Stimulated activated CD4-positive, alpha-beta T cell treated with anti-CD3 and anti-CD28 coated beads, Interleukin-4, amount 100 ng/mL, for 1 hour (primary cell): ENCODE data around the gene MYZAP.

Experiments
- DNase-seq: peaks from one replicate; pipeline ENCODE4 v3.0.0-alpha.2; 2020

The MYZAP gene

GRCh38 chr15:57705746-57706404 lies 114.2 kb downstream of the MYZAP start:
- DNase-seq = peak; percentile 6

- peak; percentile 85 for DNase-seq
Observed at GRCh38 chr15:57706405-57707209, 114.9 kb downstream of the MYZAP start, which contains the start of gene POLR2M. Gene POLR2M, plus strand, starts transcription at chr15:57706714. Its CDS starts 129 bp downstream, at chr15:57706843.

- DNase-seq = no peak
Observed at GRCh38 chr15:57708047-57708446, 116.3 kb downstream of the MYZAP start.

GRCh38 chr15:57718309-57718708 lies 126.6 kb downstream of the MYZAP start:
- DNase-seq = no peak

- no peak for DNase-seq
Observed at GRCh38 chr15:57720867-57721266, 129.2 kb downstream of the MYZAP start.

- no peak for DNase-seq
Observed at GRCh38 chr15:57726411-57726810, 134.7 kb downstream of the MYZAP start.

GRCh38 chr15:57727031-57727430 lies 135.3 kb downstream of the MYZAP start:
- no peak for DNase-seq

GRCh38 chr15:57728436-57728835 lies 136.7 kb downstream of the MYZAP start:
- DNase-seq = no peak

GRCh38 chr15:57730876-57731275 lies 139.2 kb downstream of the MYZAP start:
- no peak for DNase-seq

GRCh38 chr15:57731530-57732103 lies 139.9 kb downstream of the MYZAP start:
- no peak for DNase-seq

GRCh38 chr15:57732526-57733331 lies 141.0 kb downstream of the MYZAP start:
- peak; percentile 42 for DNase-seq

- no peak for DNase-seq
Observed at GRCh38 chr15:57734860-57735259, 143.2 kb downstream of the MYZAP start.
